Subcutaneous abdominal adipose tissue (tissue), 5 donors: ENCODE data around the gene PTH2.

Experiments
- H3K27ac ChIP-seq: one replicate; pipeline ENCODE4 v1.7.0; 2013; ENCODE audit warnings: low read depth, mild to moderate bottlenecking, inconsistent platforms, low read length, moderate library complexity
- H3K27me3 ChIP-seq, 5 donors: one replicate each; pipeline ENCODE4 v1.7.0; 2013; ENCODE audit warnings: low read length in 5 of 5, inconsistent platforms in 1 of 5; ENCODE audit not compliant: control insufficient read depth in 5 of 5, insufficient read depth in 4 of 5
- H3K36me3 ChIP-seq, 5 donors: one replicate each; pipeline ENCODE4 v1.7.0; 2013; ENCODE audit warnings: low read length in 5 of 5; ENCODE audit not compliant: control insufficient read depth in 5 of 5, insufficient read depth in 5 of 5
- H3K4me1 ChIP-seq, 5 donors: one replicate each; pipeline ENCODE4 v1.7.0; 2013; ENCODE audit warnings: low read length in 5 of 5, mild to moderate bottlenecking in 3 of 5, moderate library complexity in 1 of 5; ENCODE audit not compliant: control insufficient read depth in 5 of 5, insufficient read depth in 5 of 5
- H3K4me3 ChIP-seq, 5 donors: one replicate each; pipeline ENCODE4 v1.7.0; 2013; ENCODE audit warnings: low read length in 5 of 5, low read depth in 1 of 5
- H3K9ac ChIP-seq, 5 donors: one replicate each; pipeline ENCODE4 v1.7.0; 2013; ENCODE audit warnings: low read length in 5 of 5, mild to moderate bottlenecking in 4 of 5, moderate library complexity in 3 of 5
- H3K9me3 ChIP-seq, 5 donors: one replicate each; pipeline ENCODE4 v1.7.0; 2013; ENCODE audit warnings: low read length in 5 of 5; ENCODE audit not compliant: control insufficient read depth in 5 of 5
- donor health status: healthy.
- donor health status: healthy.
- donor health status: healthy.
- donor health status: healthy.
- donor health status: healthy.

PTH2 gene

GRCh38 chr19:49425178-49425577, 1.9 kb upstream of the PTH2 start, which contains the start of gene GFY:
TSS of gene GFY (plus strand) at chr19:49425388. CDS start at chr19:49426431, 1,043 bp downstream.
- H3K4me1 ChIP-seq = peaks cover 0 to 39% (median 30%) of the 10 kb centered on the region in 5 donors
- no peaks in the 10 kb centered on the region for H3K36me3 ChIP-seq
- H3K27ac ChIP-seq = no peak within 1 kb of the TSS
- no peak within 1 kb of the TSS for H3K4me3 ChIP-seq
- no peaks in the 10 kb centered on the region for H3K9me3 ChIP-seq
- H3K9ac ChIP-seq = no peak within 1 kb of the TSS
- peaks cover 59 to 83% (median 80%) of the 10 kb centered on the region in 5 donors for H3K27me3 ChIP-seq

GRCh38 chr19:49423985-49424303, 703 bp upstream of the PTH2 start:
- H3K27ac ChIP-seq = no peak overlapping the region
- H3K36me3 ChIP-seq = no peaks in the 10 kb centered on the region
- H3K9ac ChIP-seq = no peak overlapping the region
- peaks cover 56 to 84% (median 77%) of the 10 kb centered on the region in 5 donors for H3K27me3 ChIP-seq
- H3K9me3 ChIP-seq = no peaks in the 10 kb centered on the region
- peaks cover 0 to 39% (median 30%) of the 10 kb centered on the region in 5 donors for H3K4me1 ChIP-seq
- H3K4me3 ChIP-seq = no peak overlapping the region

- Histone ChIP-seq H3K9me3 (no peaks in the 10 kb centered on the region), H3K4me1 (peaks cover 0 to 30% (median 26%) of the 10 kb centered on the region in 5 donors), H3K27ac (no peak overlapping the region), H3K27me3 (peaks cover 47 to 84% (median 71%) of the 10 kb centered on the region in 5 donors), H3K9ac (peak overlapping the region in 1 of 5 donors; percentile 16), H3K4me3 (peak overlapping the region in 4 of 5 donors; percentile 22 to 54 (median 40)), H3K36me3 (no peaks in the 10 kb centered on the region)
Observed at GRCh38 chr19:49422407-49423070, 702 bp downstream of the PTH2 start.

- peaks cover 46 to 84% (median 72%) of the 10 kb centered on the region in 5 donors for H3K27me3 ChIP-seq
- H3K4me3 ChIP-seq = no peak overlapping the region
- no peak overlapping the region for H3K27ac ChIP-seq
- no peaks in the 10 kb centered on the region for H3K36me3 ChIP-seq
- H3K4me1 ChIP-seq = peaks cover 0 to 30% (median 26%) of the 10 kb centered on the region in 5 donors
- no peaks in the 10 kb centered on the region for H3K9me3 ChIP-seq
- no peak overlapping the region for H3K9ac ChIP-seq
Observed at GRCh38 chr19:49421878-49422202, 1.4 kb downstream of the PTH2 start.

GRCh38 chr19:49421039-49421877, 2.0 kb downstream of the PTH2 start:
- Histone ChIP-seq H3K36me3 (no peaks in the 10 kb centered on the region), H3K4me1 (peaks cover 0 to 30% (median 26%) of the 10 kb centered on the region in 5 donors), H3K9me3 (no peaks in the 10 kb centered on the region), H3K27ac (no peak overlapping the region), H3K4me3 (peak overlapping the region in 2 of 5 donors; percentile 19 to 32), H3K27me3 (peaks cover 41 to 84% (median 71%) of the 10 kb centered on the region in 5 donors), H3K9ac (no peak overlapping the region)

GRCh38 chr19:49420227-49420626, 3.0 kb downstream of the PTH2 start:
- Histone ChIP-seq H3K9ac (no peak overlapping the region), H3K36me3 (no peaks in the 10 kb centered on the region), H3K27me3 (peaks cover 38 to 78% (median 67%) of the 10 kb centered on the region in 5 donors), H3K27ac (no peak overlapping the region), H3K4me3 (no peak overlapping the region), H3K4me1 (peaks cover 0 to 26% (median 26%) of the 10 kb centered on the region in 5 donors), H3K9me3 (no peaks in the 10 kb centered on the region)

- H3K27ac ChIP-seq = no peak overlapping the region
- H3K4me1 ChIP-seq = peaks cover 0 to 26% (median 26%) of the 10 kb centered on the region in 5 donors
- H3K9me3 ChIP-seq = no peaks in the 10 kb centered on the region
- H3K9ac ChIP-seq = no peak overlapping the region
- H3K4me3 ChIP-seq = no peak overlapping the region
- no peaks in the 10 kb centered on the region for H3K36me3 ChIP-seq
- H3K27me3 ChIP-seq = peaks cover 40 to 74% (median 64%) of the 10 kb centered on the region in 5 donors
Observed at GRCh38 chr19:49419173-49419572, 4.1 kb downstream of the PTH2 start.

GRCh38 chr19:49418511-49418910, 4.7 kb downstream of the PTH2 start:
- Histone ChIP-seq H3K27ac (no peak overlapping the region), H3K4me3 (no peak overlapping the region), H3K9ac (no peak overlapping the region), H3K27me3 (peaks cover 35 to 72% (median 59%) of the 10 kb centered on the region in 5 donors), H3K4me1 (peaks cover 0 to 26% (median 25%) of the 10 kb centered on the region in 5 donors), H3K9me3 (no peaks in the 10 kb centered on the region), H3K36me3 (no peaks in the 10 kb centered on the region)

- no peak overlapping the region for H3K27ac ChIP-seq
- H3K27me3 ChIP-seq = peaks cover 21 to 58% (median 45%) of the 10 kb centered on the region in 5 donors
- no peak overlapping the region for H3K9ac ChIP-seq
- no peaks in the 10 kb centered on the region for H3K36me3 ChIP-seq
- H3K4me3 ChIP-seq = no peak overlapping the region
- peaks cover 0 to 15% (median 11%) of the 10 kb centered on the region in 5 donors for H3K4me1 ChIP-seq
- H3K9me3 ChIP-seq = no peaks in the 10 kb centered on the region
Observed at GRCh38 chr19:49417088-49417487, 6.2 kb downstream of the PTH2 start.

GRCh38 chr19:49415810-49416200, 7.4 kb downstream of the PTH2 start:
- Histone ChIP-seq H3K4me3 (no peak overlapping the region), H3K4me1 (peaks cover 0 to 5% (median 3%) of the 10 kb centered on the region in 5 donors), H3K9me3 (no peaks in the 10 kb centered on the region), H3K27ac (no peak overlapping the region), H3K27me3 (peaks cover 14 to 51% (median 36%) of the 10 kb centered on the region in 5 donors), H3K9ac (no peak overlapping the region), H3K36me3 (no peaks in the 10 kb centered on the region)
